Measurements from ENCODE around the gene EGFL8.

Gene EGFL8

GRCh38 chr6:32152769-32153563, 11.4 kb upstream of the EGFL8 start:
- no peaks in the 10 kb centered on the region for H3K9me3 ChIP-seq (ENCODE audit: severe bottlenecking)
- no peak for DNase-seq (ENCODE audit: low spot score)
- no peaks in the 10 kb centered on the region for H3K27me3 ChIP-seq (ENCODE audit: insufficient read depth, poor library complexity, severe bottlenecking)
- peak overlapping the region; percentile 65 for H3K4me3 ChIP-seq (ENCODE audit: severe bottlenecking)
- no peak for TF ChIP-seq CTCF (IDR thresholded peaks at IDR 0.05; ENCODE audit: poor library complexity, severe bottlenecking)
- H3K36me3 ChIP-seq (ENCODE audit: low read depth): peaks cover 26% of the 10 kb centered on the region
- peak; percentile 52 for ATAC-seq (ENCODE audit: low read depth)
- peak overlapping the region; percentile 89 for H3K27ac ChIP-seq (ENCODE audit: poor library complexity, severe bottlenecking)
- peaks cover 6% of the 10 kb centered on the region for H3K4me1 ChIP-seq (ENCODE audit: insufficient read depth, poor library complexity, severe bottlenecking)

- Histone ChIP-seq H3K4me1 (ENCODE audit: insufficient read depth, poor library complexity, severe bottlenecking) (peaks cover 6% of the 10 kb centered on the region), H3K9me3 (ENCODE audit: severe bottlenecking) (no peaks in the 10 kb centered on the region), H3K4me3 (ENCODE audit: severe bottlenecking) (peak within 1 kb of the TSS; percentile 65), H3K27ac (ENCODE audit: poor library complexity, severe bottlenecking) (peak within 1 kb of the TSS; percentile 89), H3K27me3 (ENCODE audit: insufficient read depth, poor library complexity, severe bottlenecking) (no peaks in the 10 kb centered on the region), H3K36me3 (ENCODE audit: low read depth) (peaks cover 35% of the 10 kb centered on the region)
- ATAC-seq (ENCODE audit: low read depth) (peak; percentile 65), DNase-seq (ENCODE audit: low spot score) (peak; percentile 92)
- TF ChIP-seq CTCF (IDR thresholded peaks at IDR 0.05; ENCODE audit: poor library complexity, severe bottlenecking): no peak
Measured at GRCh38 chr6:32153564-32154513, 10.6 kb upstream of the EGFL8 start, which contains the start of gene PPT2. Gene PPT2 (plus strand): TSS chr6:32154141. CDS start chr6:32154595, 454 bp downstream.

GRCh38 chr6:32154514-32155161, 9.8 kb upstream of the EGFL8 start:
- Histone ChIP-seq H3K9me3 (ENCODE audit: severe bottlenecking) (no peaks in the 10 kb centered on the region), H3K36me3 (ENCODE audit: low read depth) (peaks cover 39% of the 10 kb centered on the region), H3K4me3 (ENCODE audit: severe bottlenecking) (peak overlapping the region; percentile 65), H3K27me3 (ENCODE audit: insufficient read depth, poor library complexity, severe bottlenecking) (no peaks in the 10 kb centered on the region), H3K27ac (ENCODE audit: poor library complexity, severe bottlenecking) (peak overlapping the region; percentile 89), H3K4me1 (ENCODE audit: insufficient read depth, poor library complexity, severe bottlenecking) (peaks cover 6% of the 10 kb centered on the region)
- ATAC-seq (ENCODE audit: low read depth) (peak; percentile 58), DNase-seq (ENCODE audit: low spot score) (no peak)
- TF ChIP-seq CTCF (IDR thresholded peaks at IDR 0.05; ENCODE audit: poor library complexity, severe bottlenecking): peak; percentile 72

DNA sequence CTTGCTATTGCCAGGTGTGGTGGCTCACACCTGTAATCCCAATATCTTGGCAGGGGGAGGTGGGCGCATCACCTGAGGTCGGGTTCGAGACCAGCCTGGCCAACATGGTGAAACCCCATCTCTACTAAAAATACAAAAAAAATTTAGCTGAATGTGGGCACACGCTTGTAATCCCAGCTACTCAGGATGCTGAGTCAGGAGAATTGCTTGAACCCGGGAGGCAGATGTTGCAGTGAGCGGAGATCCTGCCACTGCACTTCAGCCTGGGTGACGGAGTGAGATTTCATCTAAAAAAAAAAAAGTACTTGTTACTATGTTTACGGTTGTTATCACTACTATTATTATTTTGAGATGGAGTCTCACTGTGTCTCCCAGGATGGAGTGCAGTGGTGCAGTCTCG, 7.5 kb upstream of the EGFL8 start:
- Histone ChIP-seq H3K36me3 (ENCODE audit: low read depth) (peaks cover 46% of the 10 kb centered on the region), H3K4me1 (ENCODE audit: insufficient read depth, poor library complexity, severe bottlenecking) (peaks cover 6% of the 10 kb centered on the region), H3K9me3 (ENCODE audit: severe bottlenecking) (no peaks in the 10 kb centered on the region), H3K4me3 (ENCODE audit: severe bottlenecking) (no peak overlapping the region), H3K27me3 (ENCODE audit: insufficient read depth, poor library complexity, severe bottlenecking) (no peaks in the 10 kb centered on the region), H3K27ac (ENCODE audit: poor library complexity, severe bottlenecking) (no peak overlapping the region)
- DNase-seq (ENCODE audit: low spot score) (no peak), ATAC-seq (ENCODE audit: low read depth) (no peak)
- TF ChIP-seq CTCF (IDR thresholded peaks at IDR 0.05; ENCODE audit: poor library complexity, severe bottlenecking): no peak

Measured in RWPE2 (cell line).